Superior temporal gyrus (tissue), 1 donor: ENCODE results near the gene ZBTB8OS.

ENCODE experiments used
- DNase-seq: peaks from one replicate; pipeline ENCODE4 v3.0.0-alpha.2; 2016; ENCODE audit errors: extremely low spot score

The ZBTB8OS gene

DNA sequence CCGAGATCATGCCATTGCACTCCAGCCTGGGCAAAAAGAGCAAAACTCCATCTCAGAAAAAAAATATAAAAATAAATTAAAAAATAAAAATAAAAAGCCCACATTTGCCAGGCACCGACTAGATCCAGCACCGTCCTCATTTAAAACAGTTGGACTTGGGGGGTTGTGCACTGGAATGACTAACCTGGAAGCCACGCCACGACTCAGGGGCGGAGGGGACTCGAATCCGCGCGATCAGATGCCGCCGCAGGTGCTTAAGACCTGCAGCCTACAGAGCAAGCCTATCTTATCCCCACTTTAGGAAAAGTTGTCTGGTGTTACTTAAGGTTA lies 38.5 kb downstream of the ZBTB8OS start:
- DNase-seq = no peak

GRCh38 chr1:32609180-32609579 lies 41.2 kb downstream of the ZBTB8OS start:
- DNase-seq = no peak

DNA sequence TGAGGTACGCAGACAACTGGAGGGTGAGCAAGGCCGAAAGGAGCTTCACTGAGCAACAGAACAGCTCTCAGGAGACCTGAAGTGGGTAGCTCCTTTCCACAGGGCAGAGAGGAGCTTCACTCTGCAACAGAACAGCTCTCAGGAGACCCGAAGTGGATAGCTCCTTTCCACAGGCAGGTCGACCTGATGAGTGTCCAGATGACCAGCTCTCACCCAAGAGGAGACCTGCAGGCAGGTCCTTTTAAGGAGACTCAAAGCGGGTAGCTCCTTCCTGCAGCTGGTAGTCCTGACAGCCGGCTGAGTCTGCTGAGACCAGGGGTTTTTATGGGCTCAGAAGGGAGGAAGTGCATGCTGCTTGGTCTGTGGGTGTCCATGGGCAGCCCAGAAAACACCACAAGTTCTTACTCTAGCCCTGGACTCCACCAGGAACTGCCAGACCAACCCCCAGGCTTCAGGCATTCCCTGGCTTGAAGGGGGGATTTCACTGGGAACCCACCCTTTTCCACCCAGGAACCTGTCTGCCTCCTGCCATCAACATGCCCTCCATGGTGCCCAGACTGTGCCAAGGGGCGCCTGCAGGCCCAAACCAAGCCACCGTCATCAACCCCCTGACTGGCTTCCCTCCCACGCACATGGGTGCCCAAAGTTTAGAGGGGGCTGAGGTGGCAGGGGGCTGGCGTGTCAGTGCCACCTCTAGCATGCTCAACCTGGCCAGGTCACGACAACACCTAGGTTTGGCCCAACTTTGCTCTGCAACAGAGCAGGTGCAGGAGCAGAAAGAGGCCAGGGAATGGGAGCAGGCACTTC lies 43.6 kb downstream of the ZBTB8OS start:
- DNase-seq = no peak

DNA sequence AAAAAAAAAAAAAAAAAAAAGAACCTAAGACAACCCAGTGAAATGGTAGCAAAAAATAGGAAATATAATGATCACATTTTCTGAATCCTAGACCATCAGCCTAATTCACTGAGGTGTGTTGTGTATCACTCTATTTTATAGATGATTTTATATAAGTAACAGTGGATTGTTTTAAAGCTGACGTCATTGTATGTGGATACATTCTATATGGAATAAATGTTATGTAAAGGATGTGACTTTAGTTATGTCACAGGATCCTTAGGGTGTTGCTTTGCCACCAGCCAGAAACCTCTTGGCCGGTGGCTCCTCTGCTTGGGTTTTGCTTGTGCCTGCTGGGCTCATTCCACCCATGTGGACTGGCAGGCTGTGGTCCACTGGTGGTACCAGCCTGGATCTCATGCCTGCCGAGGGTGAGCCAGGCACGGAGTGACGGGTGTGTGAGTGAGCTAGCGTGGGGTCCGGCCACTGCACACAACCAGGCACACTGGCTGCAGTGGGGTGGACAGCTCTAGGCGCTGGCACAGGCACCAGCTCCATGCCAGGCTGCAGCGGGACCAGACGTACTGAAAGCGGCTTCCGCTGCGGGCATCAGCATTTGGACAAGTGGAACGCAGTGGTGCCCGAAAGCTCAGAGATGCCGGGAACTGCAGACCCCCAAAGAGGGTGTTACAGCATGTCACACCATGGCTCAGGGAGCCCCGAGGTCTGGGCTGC lies 44.5 kb downstream of the ZBTB8OS start:
- no peak for DNase-seq

GRCh38 chr1:32600034-32600433 lies 50.3 kb downstream of the ZBTB8OS start:
- no peak for DNase-seq

DNA sequence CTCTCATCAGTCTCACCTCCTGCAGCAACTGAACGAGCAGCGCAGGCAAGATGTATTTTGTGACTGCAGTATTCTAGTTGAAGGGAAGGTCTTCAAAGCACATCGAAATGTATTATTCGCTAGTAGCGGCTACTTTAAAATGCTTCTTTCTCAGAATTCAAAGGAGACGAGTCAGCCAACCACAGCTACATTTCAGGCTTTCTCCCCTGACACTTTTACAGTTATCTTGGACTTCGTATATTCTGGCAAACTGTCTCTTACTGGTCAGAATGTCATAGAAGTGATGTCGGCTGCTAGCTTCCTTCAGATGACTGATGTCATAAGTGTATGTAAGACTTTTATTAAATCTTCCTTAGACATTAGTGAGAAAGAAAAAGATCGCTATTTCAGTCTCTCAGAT lies 57.4 kb downstream of the ZBTB8OS start:
- no peak for DNase-seq

DNA sequence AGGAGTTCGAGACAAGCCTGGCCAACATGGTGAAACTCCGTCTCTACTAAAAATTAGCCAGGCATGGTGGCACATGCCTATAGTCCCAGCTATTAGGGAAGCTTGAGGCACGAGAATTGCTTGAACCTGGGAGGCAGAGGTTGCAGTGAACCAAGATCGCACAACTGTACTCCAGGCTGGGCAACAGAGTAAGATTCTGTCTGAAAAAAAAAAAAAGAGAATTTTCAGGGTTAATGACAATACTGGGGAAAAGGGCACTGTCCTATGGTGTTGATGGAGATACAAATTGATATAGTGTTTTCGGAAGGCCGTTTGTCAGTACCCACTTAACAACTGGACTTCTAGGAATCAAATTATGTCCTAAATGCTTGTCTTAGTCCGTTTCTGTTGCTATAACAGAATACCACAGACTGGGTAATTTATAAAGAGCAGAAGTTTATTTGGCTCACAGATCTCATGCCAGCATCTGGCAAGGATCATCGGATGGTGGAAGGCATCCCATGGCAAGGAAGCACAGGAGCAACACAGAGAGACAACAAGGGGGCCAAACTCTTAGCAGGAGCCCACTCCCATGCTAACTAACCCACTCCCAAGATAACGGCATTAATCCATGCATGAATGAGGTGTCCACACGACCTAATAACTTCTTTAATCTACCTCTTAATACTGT lies 69.9 kb downstream of the ZBTB8OS start:
- DNase-seq = no peak
